CD8-positive, alpha-beta memory T cell (primary cell): ENCODE data around the gene LONP2. TPM values are rescaled to one million over a fixed set of nuclear protein-coding genes. Genes with fewer than 3 reads are reported as not detected.
"Not testable (repeated sequence)": the region's sequence is repeated elsewhere in the genome, so short reads cannot be mapped to it uniquely, and the experiment has no call there.

Experiments
- CTCF ChIA-PET: fragments of 350-600 bp; sonication (Branson Sonifier 250); formaldehyde crosslinking; loops from one replicate; lab custom pipeline; 2021; ENCODE audit warnings: antibody characterized with exemption; lab: Charles Lee
- POLR2A ChIA-PET: fragments of 350-600 bp; sonication (Branson Sonifier 250); formaldehyde crosslinking; loops from one replicate; lab custom pipeline; 2021; ENCODE audit warnings: antibody characterized with exemption; lab: Charles Lee
- DNase-seq, 5 donors: peaks; one replicate each; pipeline versions ENCODE4 v3.0.0 to v3.0.0-alpha.2; 2020 to 2022; ENCODE audit warnings: mixed read lengths in 1 of 5
- H3K27ac ChIP-seq: one replicate; pipeline ENCODE4 v1.7.0; 2013; ENCODE audit warnings: low read depth, mild to moderate bottlenecking, low read length, moderate library complexity
- H3K27me3 ChIP-seq: 2 replicates; pipeline ENCODE4 v1.7.0; 2013; ENCODE audit warnings: low read length, mild to moderate bottlenecking; ENCODE audit not compliant: insufficient read depth, poor library complexity, severe bottlenecking
- H3K36me3 ChIP-seq: 2 replicates; pipeline ENCODE4 v1.7.0; 2013; ENCODE audit warnings: mild to moderate bottlenecking, low read length, moderate library complexity; ENCODE audit not compliant: insufficient read depth
- H3K4me1 ChIP-seq: 2 replicates; pipeline ENCODE4 v1.7.0; 2013; ENCODE audit warnings: mild to moderate bottlenecking, low read length, moderate library complexity; ENCODE audit not compliant: insufficient read depth
- H3K4me3 ChIP-seq: 2 replicates; pipeline ENCODE4 v1.7.0; 2013; ENCODE audit warnings: mild to moderate bottlenecking, low read length
- H3K9me3 ChIP-seq: 2 replicates; pipeline ENCODE4 v1.7.0; 2013; ENCODE audit warnings: mild to moderate bottlenecking, low read length
- H3K27ac Mint-ChIP-seq, 8 donors: one replicate each; pipeline ENCODE4 v1.8.0; 2020 to 2021; ENCODE audit warnings: mixed read lengths in 8 of 8, mild to moderate bottlenecking in 6 of 8, inconsistent platforms in 3 of 8, moderate library complexity in 3 of 8
- H3K27me3 Mint-ChIP-seq, 2 donors: one replicate each; pipeline ENCODE4 v1.8.0; 2020 to 2021; ENCODE audit warnings: mixed read lengths in 2 of 2, mild to moderate bottlenecking in 1 of 2, moderate library complexity in 1 of 2
- H3K36me3 Mint-ChIP-seq, 3 donors: one replicate each; pipeline ENCODE4 v1.8.0; 2020 to 2021; ENCODE audit warnings: mixed read lengths in 3 of 3, inconsistent platforms in 1 of 3, mild to moderate bottlenecking in 1 of 3
- H3K4me1 Mint-ChIP-seq, 3 donors: one replicate each; pipeline ENCODE4 v1.8.0; 2020 to 2021; ENCODE audit warnings: mixed read lengths in 3 of 3, inconsistent platforms in 1 of 3, mild to moderate bottlenecking in 1 of 3
- H3K4me3 Mint-ChIP-seq, 7 donors: one replicate each; pipeline ENCODE4 v1.8.0; 2020 to 2021; ENCODE audit warnings: mixed read lengths in 7 of 7, mild to moderate bottlenecking in 6 of 7, moderate library complexity in 4 of 7, inconsistent platforms in 2 of 7
- H3K9me3 Mint-ChIP-seq, 5 donors: one replicate each; pipeline ENCODE4 v1.8.0; 2020 to 2022; ENCODE audit warnings: mixed read lengths in 5 of 5, mild to moderate bottlenecking in 3 of 5, moderate library complexity in 2 of 5, inconsistent platforms in 1 of 5
- polyA plus RNA-seq: library from polyadenylated mRNA; unstranded; fragments of 300-500 nt; fragmentation: Illumina TruSeq; gene quantifications from one replicate; pipeline ENCODE4 v1.2.3, GENCODE V29; 2021
- total RNA-seq, 2 experiments: library from RNA; stranded (reverse); gene quantifications; one replicate each; pipeline ENCODE4 v1.2.3, GENCODE V29; 2021

The LONP2 gene
- total and polyA plus RNA-seq, 3 experiments from 2014 or later: 39.1 to 55.7 (median 54.9) TPM

DNA sequence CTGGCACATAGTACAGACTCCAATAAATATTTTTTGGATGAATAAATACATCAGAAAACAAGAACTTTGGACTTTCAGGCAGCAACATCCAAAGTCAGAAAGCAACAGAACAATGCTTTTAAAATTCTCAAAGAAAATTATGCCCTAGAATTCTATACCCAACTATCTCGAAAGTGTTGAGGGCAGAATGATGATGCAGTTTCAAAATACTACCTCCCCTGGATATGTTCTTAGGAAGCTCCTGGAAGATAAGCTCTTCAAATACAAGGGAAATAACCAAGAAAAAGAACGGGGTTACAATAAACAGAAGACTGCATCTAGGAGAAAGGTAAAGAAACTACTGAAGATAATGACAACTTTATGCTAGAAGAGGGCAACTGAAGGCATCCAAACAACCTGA lies 130.2 kb downstream of the LONP2 start:
- Mint-ChIP-seq H3K9me3 (no peaks in the 10 kb centered on the region), H3K4me3 (no peak overlapping the region), H3K27ac (no peak overlapping the region), H3K27me3 (no peaks in the 10 kb centered on the region), H3K36me3 (no peaks in the 10 kb centered on the region), H3K4me1 (peaks cover 13 to 31% (median 25%) of the 10 kb centered on the region in 3 donors)
- Histone ChIP-seq H3K4me1 (peaks cover 8% of the 10 kb centered on the region), H3K9me3 (no peaks in the 10 kb centered on the region), H3K27me3 (no peaks in the 10 kb centered on the region), H3K36me3 (no peaks in the 10 kb centered on the region), H3K4me3 (no peak overlapping the region), H3K27ac (no peak overlapping the region)
- no peak for DNase-seq
- CTCF ChIA-PET: no interaction called here
- POLR2A ChIA-PET: no interaction called here

DNA sequence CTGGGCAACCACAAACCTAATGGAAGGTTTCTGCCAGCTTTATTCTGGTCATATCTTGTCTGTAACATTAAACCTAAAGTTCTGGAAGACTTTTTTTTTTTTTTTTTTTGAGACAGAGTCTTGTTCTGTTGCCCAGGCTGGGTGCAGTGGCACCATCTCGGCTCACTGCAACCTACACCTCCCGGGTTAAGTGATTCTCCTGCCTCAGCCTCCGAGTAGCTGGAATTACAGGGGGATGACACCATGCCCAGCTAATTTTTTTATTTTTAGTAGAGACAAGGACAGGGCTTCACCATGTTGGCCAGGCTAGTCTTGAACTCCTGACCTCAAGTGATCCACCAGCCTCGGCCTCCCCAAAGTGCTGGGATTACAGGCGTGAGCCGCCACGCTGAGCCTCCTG lies 133.2 kb downstream of the LONP2 start:
- H3K9me3 ChIP-seq, DNase-seq, H3K36me3 ChIP-seq, H3K4me3 ChIP-seq, H3K27ac ChIP-seq, CTCF ChIA-PET, H3K4me3 Mint-ChIP-seq, H3K27me3 Mint-ChIP-seq, H3K36me3 Mint-ChIP-seq, H3K27me3 ChIP-seq, H3K27ac Mint-ChIP-seq, POLR2A ChIA-PET, H3K9me3 Mint-ChIP-seq: not testable (repeated sequence)
- peaks cover 20 to 47% (median 20%) of the 10 kb centered on the region in 3 donors for H3K4me1 Mint-ChIP-seq
- H3K4me1 ChIP-seq: peaks cover 11% of the 10 kb centered on the region

DNA sequence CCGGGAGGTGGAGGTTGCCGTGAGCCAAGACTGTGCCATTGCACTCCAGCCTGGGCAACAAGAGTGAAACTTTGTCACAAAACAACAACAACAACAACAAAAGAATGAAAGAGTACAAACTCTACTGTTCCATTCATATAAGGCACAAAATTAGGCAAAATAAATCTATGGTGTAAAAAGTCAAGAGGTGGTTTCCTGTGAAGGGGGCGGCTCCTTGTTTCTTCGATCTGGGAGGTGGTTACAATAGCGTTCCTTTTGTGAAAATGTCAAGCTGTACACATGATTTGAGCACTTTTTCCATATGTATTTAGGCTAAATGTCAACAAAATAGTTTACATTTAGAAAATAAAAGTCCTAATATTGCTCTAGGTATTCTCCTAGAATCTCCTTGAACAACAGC lies 134.2 kb downstream of the LONP2 start:
- Mint-ChIP-seq H3K4me3 (no peak overlapping the region), H3K27me3 (no peaks in the 10 kb centered on the region), H3K4me1 (peaks cover 22 to 52% (median 22%) of the 10 kb centered on the region in 3 donors), H3K27ac (no peak overlapping the region), H3K36me3 (no peaks in the 10 kb centered on the region), H3K9me3 (no peaks in the 10 kb centered on the region)
- ChIA-PET POLR2A (no interaction called here), CTCF (no interaction called here)
- Histone ChIP-seq H3K4me3 (no peak overlapping the region), H3K36me3 (no peaks in the 10 kb centered on the region), H3K4me1 (peaks cover 16% of the 10 kb centered on the region), H3K9me3 (no peaks in the 10 kb centered on the region), H3K27ac (no peak overlapping the region), H3K27me3 (no peaks in the 10 kb centered on the region)
- DNase-seq: no peak

DNA sequence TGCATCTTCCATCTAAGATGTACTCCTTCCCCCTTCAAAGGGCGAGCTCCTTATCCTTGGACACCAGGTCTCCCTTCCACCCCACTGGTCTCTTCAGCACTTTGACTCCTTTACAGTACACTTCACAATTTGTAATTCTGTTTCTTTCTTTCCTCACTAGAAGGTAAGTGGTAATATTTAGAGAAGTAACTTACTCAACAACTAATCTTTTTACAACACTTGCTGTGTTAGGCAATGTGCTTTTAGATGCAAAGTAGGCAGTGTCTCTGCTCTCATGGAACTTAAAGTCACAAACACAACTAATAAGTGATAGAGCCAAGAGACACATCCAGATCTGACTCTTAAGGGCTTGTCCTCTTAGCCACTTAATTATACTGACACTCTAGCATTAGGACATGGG lies 134.7 kb downstream of the LONP2 start:
- no peak overlapping the region for H3K27ac ChIP-seq
- H3K4me3 Mint-ChIP-seq: no peak overlapping the region
- H3K27me3 ChIP-seq: no peaks in the 10 kb centered on the region
- no peaks in the 10 kb centered on the region for H3K36me3 Mint-ChIP-seq
- H3K9me3 Mint-ChIP-seq: no peaks in the 10 kb centered on the region
- peaks cover 27 to 57% (median 28%) of the 10 kb centered on the region in 3 donors for H3K4me1 Mint-ChIP-seq
- ChIA-PET CTCF (no interaction called here), POLR2A (no interaction called here)
- no peak overlapping the region for H3K27ac Mint-ChIP-seq
- H3K4me1 ChIP-seq: peaks cover 22% of the 10 kb centered on the region
- no peak overlapping the region for H3K4me3 ChIP-seq
- H3K36me3 ChIP-seq: no peaks in the 10 kb centered on the region
- DNase-seq: no peak
- H3K27me3 Mint-ChIP-seq: no peaks in the 10 kb centered on the region
- no peaks in the 10 kb centered on the region for H3K9me3 ChIP-seq

DNA sequence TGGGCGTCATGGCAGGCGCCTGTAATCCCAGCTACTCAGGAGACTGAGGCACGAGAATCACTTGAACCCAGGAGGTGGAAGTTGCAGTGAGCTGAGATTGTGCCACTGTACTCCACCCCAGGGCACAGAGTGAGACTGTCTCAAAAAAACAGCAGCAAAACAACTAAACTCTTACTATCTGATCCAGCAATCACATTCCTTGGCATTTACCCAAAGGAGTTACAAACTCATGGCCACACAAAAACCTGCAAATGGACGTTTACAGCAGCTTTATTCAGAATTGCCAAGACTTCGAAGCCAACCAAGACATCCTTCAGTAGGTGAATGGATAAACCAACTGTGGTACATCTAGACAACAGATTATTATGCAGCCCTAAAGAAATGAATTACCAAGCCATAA lies 137.1 kb downstream of the LONP2 start:
- H3K27ac Mint-ChIP-seq: peak overlapping the region in 1 of 8 donors; percentile 42
- H3K4me3 Mint-ChIP-seq: peak overlapping the region in 2 of 7 donors; percentile 10 to 61
- H3K27ac ChIP-seq: no peak overlapping the region
- H3K9me3 Mint-ChIP-seq: no peaks in the 10 kb centered on the region
- POLR2A ChIA-PET: no interaction called here
- no peak overlapping the region for H3K4me3 ChIP-seq
- H3K4me1 Mint-ChIP-seq: peaks cover 33 to 63% (median 33%) of the 10 kb centered on the region in 3 donors
- CTCF ChIA-PET: interaction anchor here (0.8 kb wide), 1 partner anchor 242 kb away, joined by 3 read pairs; no protein-coding TSS in a partner anchor
- H3K4me1 ChIP-seq: peaks cover 26% of the 10 kb centered on the region
- H3K27me3 Mint-ChIP-seq: peaks cover 0 to 3% of the 10 kb centered on the region in 2 donors
- H3K36me3 ChIP-seq: no peaks in the 10 kb centered on the region
- DNase-seq: no peak
- H3K9me3 ChIP-seq: no peaks in the 10 kb centered on the region
- no peaks in the 10 kb centered on the region for H3K27me3 ChIP-seq
- peaks cover 0 to 7% (median 0%) of the 10 kb centered on the region in 3 donors for H3K36me3 Mint-ChIP-seq

DNA sequence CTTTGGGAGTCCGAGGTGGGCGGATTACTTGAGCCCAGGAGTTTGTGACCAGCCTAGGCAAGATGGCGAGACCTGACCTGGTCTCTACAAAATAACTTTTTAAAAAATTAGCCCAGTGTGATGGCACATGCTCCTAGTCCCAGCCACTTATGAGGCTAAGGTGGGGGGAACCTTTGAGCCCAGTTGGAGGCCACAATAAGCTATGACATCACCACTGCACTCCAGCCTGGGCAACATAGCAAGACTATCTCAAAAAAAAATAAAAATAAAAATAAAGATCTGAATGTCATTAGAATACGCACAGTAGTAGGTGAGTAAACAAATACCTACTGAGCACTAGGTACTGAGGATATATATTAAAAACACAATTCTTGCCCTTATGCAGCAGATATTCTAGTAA lies 138.0 kb downstream of the LONP2 start:
- Mint-ChIP-seq H3K4me3 (peak overlapping the region in 1 of 7 donors; percentile 67), H3K27ac (no peak overlapping the region), H3K27me3 (peaks cover 0 to 3% of the 10 kb centered on the region in 2 donors), H3K36me3 (peaks cover 0 to 7% (median 0%) of the 10 kb centered on the region in 3 donors), H3K4me1 (peaks cover 31 to 57% (median 33%) of the 10 kb centered on the region in 3 donors), H3K9me3 (no peaks in the 10 kb centered on the region)
- H3K27ac ChIP-seq: no peak overlapping the region
- ChIA-PET CTCF (interaction anchor here (1.2 to 2.6 kb wide), 2 partner anchors 241 to 248 kb away, joined by 3 to 12 read pairs; no protein-coding TSS in a partner anchor), POLR2A (no interaction called here)
- H3K9me3 ChIP-seq: no peaks in the 10 kb centered on the region
- no peak overlapping the region for H3K4me3 ChIP-seq
- no peak for DNase-seq
- no peaks in the 10 kb centered on the region for H3K27me3 ChIP-seq
- no peaks in the 10 kb centered on the region for H3K36me3 ChIP-seq
- peaks cover 26% of the 10 kb centered on the region for H3K4me1 ChIP-seq

DNA sequence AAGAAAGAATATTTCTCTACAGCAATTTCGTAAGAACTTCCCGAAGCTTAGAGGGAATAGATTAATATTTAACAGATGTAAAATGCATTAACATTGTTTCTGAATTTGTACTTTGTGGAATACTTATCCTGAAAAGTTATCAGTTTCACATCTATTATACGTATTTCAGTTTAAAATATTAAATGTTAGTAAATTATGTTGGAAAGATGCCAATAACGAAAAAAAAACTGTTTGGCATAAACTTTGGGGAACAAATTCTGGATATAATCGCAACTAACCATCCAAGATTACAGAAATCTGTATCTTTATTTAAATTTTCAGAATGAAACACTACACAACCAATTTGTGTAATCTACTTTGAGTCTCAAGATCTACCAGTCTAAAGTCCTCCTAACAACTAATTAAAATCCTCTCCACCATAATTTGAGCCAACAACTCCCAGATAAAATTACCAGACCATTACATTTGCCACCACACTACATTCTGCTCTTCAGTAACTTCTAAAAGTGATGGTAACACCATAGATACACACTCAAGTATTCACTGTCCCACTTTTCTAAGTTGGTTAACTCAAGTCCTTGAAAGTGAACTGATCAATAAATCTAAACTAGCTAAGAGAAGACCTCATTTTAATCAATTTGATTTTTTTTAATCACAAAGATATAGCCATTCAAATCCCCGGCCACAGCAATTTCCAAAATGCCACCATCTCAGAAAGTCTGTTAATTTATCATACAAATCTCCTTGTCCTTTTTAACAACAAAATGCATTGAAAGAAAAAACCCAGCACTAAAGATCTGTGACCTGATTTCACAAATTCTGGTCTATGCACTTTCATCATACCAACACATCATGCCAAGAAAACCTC lies 139.1 kb downstream of the LONP2 start:
- Histone ChIP-seq H3K9me3 (no peaks in the 10 kb centered on the region), H3K27me3 (no peaks in the 10 kb centered on the region), H3K4me1 (peaks cover 26% of the 10 kb centered on the region), H3K36me3 (no peaks in the 10 kb centered on the region), H3K27ac (peak overlapping the region; percentile 53), H3K4me3 (peak overlapping the region; percentile 64)
- Mint-ChIP-seq H3K27me3 (peaks cover 0 to 3% of the 10 kb centered on the region in 2 donors), H3K4me1 (peaks cover 29 to 51% (median 30%) of the 10 kb centered on the region in 3 donors), H3K9me3 (no peaks in the 10 kb centered on the region), H3K27ac (peak overlapping the region in 7 of 8 donors; percentile 65 to 97 (median 90)), H3K36me3 (peaks cover 0 to 7% (median 0%) of the 10 kb centered on the region in 3 donors), H3K4me3 (peak overlapping the region; percentile 88 to 99 (median 92))
- CTCF ChIA-PET: interaction anchor here (1.2 to 2.6 kb wide), 4 partner anchors 17 to 247 kb away, joined by 3 to 12 read pairs (median 4); no protein-coding TSS in a partner anchor
- POLR2A ChIA-PET: interaction anchor here (2.4 to 3.1 kb wide), 3 partner anchors 17 to 230 kb away, joined by 9 to 29 read pairs (median 15); partner anchors contain the start of gene N4BP1
- DNase-seq: no peak
